ENCODE data around the gene PDE7B.

Gene PDE7B

DNA sequence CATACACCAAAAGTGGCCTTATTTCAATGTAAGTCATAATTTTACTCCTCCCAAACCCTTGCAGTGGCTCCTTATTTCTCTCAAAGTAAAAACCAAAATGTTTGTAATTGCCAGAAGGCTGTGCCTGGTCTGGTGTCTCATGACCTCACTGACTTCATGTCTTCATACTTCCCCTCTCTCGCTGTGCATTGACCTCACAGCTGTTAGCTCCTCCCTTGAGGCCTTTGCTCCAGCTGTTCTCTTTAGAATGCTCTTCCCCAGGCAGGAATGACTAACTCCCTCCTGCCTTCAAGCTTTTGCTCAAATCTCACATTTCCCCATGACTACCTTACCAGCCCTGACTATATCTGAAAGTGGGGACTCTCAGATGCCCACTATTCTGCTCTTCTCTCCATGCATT, 315.3 kb downstream of the PDE7B start:
- no peak overlapping the region for H3K27ac ChIP-seq (ENCODE audit: low read depth, low read length)

DNA sequence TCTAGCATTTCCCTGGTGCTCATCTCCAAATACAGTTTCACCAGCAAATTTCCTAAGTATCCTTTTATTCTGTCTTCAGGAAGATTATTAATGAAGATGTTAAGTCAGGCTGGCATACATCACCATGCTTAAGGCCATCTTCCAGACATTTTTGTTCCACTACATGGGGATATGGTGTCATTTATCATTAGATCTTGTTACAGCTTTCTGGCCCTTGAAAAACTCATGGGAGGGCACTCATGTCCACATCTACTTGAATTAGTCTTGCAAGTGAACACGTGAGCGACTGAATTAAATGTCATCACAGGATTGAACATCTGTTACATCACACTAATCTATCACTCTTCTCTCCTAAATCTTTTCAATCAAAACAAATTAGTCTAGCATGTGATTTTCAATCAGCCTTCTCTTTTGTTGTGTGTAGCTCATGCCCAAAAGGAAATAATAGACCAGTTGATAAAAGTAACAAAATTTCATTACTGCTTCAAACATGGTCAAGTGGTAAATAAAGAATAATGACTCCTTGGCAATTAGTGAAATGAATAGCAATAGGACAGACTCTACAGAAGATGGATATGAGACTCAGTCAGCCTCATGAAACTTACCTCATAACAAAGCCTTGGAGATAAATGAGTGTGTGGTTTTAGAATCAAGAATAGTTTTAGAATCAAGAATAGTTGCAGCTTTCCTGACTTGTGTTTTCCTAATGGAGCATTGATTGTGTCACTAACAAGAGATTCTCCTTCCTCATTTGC, 318.1 kb downstream of the PDE7B start:
- Histone ChIP-seq H3K27ac (ENCODE audit: low read depth, low read length) (no peak overlapping the region), H3K4me3 (ENCODE audit: low read depth, low read length) (no peak overlapping the region), H3K27me3 (ENCODE audit: control insufficient read depth, insufficient read depth, low read length) (no peaks in the 10 kb centered on the region), H3K9ac (ENCODE audit: low read depth, low read length) (no peak overlapping the region), H3K4me1 (ENCODE audit: control insufficient read depth, insufficient read depth, low read length) (no peaks in the 10 kb centered on the region), H3K36me3 (ENCODE audit: control insufficient read depth, insufficient read depth, low read length) (no peaks in the 10 kb centered on the region), H3K9me3 (ENCODE audit: control insufficient read depth, insufficient read depth, low read length) (no peaks in the 10 kb centered on the region)

More for the DNA sequence above, 315.3 kb downstream of the PDE7B start:
- Histone ChIP-seq H3K9me3 (ENCODE audit: control insufficient read depth, insufficient read depth, low read length) (no peaks in the 10 kb centered on the region), H3K9ac (ENCODE audit: low read depth, low read length) (no peak overlapping the region), H3K27me3 (ENCODE audit: control insufficient read depth, insufficient read depth, low read length) (no peaks in the 10 kb centered on the region), H3K4me3 (ENCODE audit: low read depth, low read length) (no peak overlapping the region), H3K4me1 (ENCODE audit: control insufficient read depth, insufficient read depth, low read length) (no peaks in the 10 kb centered on the region), H3K36me3 (ENCODE audit: control insufficient read depth, insufficient read depth, low read length) (no peaks in the 10 kb centered on the region)

DNA sequence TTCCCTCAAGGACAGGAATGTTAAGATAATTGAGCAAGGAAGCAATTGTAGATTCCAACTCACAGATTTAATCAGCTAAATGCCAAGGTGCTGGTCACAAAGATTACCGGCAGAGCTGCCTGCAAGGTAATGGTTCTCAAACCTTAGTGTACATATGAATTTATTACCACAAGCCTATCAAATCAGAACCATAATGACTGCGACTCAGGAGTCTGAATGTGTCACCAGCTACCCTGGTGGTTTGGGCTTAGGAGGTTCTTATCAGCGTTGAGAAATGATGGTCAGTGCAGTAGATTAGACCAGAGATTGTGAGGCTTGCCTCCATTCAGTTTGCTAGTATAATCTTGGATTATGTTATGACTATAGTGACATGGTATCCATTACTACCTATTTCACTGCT, 319.7 kb downstream of the PDE7B start:
- Histone ChIP-seq H3K27ac (ENCODE audit: low read depth, low read length) (no peak overlapping the region), H3K9me3 (ENCODE audit: control insufficient read depth, insufficient read depth, low read length) (no peaks in the 10 kb centered on the region), H3K4me1 (ENCODE audit: control insufficient read depth, insufficient read depth, low read length) (no peaks in the 10 kb centered on the region), H3K36me3 (ENCODE audit: control insufficient read depth, insufficient read depth, low read length) (no peaks in the 10 kb centered on the region), H3K27me3 (ENCODE audit: control insufficient read depth, insufficient read depth, low read length) (no peaks in the 10 kb centered on the region), H3K4me3 (ENCODE audit: low read depth, low read length) (no peak overlapping the region), H3K9ac (ENCODE audit: low read depth, low read length) (no peak overlapping the region)

DNA sequence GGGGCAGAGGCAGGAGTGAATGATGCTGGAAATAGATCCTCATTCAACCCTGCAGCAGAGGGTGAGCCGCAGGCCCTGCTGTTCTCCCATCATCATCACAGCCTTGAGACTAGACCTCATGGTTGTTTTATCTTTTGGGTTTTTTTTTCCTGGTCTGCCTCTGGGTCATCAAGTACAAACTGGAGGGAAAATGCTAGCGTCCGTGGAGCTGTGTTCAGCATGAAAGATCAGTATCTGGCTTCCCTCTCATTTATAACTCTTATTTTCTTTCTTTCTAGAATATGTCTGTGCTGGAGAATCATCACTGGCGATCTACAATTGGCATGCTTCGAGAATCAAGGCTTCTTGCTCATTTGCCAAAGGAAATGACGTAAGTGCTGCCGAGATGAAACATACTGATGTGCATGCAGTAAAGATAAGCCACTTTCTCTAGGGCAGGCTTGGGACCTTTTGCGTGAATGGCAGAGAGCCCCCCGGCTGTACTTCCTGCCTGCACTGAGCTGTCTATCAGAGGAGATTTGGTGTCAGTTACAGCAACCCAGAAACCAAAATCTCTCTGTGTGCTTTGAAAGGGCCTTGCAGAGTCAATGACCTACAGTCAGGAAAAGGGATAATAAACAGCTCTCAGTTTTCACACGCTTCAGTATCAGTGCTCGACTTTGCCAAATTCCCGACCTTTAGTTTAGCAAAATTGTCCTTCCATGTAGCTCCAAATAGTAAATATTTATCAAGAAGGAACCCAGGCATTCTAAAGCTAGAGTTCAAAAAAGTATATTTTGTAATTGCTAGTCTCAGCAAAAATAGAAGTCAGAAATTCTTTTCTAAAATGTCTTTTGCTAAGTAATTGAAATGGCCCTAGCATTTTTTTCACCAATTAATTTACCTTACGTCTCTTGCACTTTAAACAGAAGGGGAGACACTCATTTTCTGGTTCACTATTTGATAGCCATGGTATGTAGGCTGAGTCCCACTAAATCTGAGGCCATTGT, 322.3 kb downstream of the PDE7B start:
- Histone ChIP-seq H3K27ac (ENCODE audit: low read depth, low read length) (no peak overlapping the region), H3K4me1 (ENCODE audit: control insufficient read depth, insufficient read depth, low read length) (no peaks in the 10 kb centered on the region), H3K9me3 (ENCODE audit: control insufficient read depth, insufficient read depth, low read length) (no peaks in the 10 kb centered on the region), H3K9ac (ENCODE audit: low read depth, low read length) (no peak overlapping the region), H3K27me3 (ENCODE audit: control insufficient read depth, insufficient read depth, low read length) (no peaks in the 10 kb centered on the region), H3K36me3 (ENCODE audit: control insufficient read depth, insufficient read depth, low read length) (no peaks in the 10 kb centered on the region), H3K4me3 (ENCODE audit: low read depth, low read length) (no peak overlapping the region)

DNA sequence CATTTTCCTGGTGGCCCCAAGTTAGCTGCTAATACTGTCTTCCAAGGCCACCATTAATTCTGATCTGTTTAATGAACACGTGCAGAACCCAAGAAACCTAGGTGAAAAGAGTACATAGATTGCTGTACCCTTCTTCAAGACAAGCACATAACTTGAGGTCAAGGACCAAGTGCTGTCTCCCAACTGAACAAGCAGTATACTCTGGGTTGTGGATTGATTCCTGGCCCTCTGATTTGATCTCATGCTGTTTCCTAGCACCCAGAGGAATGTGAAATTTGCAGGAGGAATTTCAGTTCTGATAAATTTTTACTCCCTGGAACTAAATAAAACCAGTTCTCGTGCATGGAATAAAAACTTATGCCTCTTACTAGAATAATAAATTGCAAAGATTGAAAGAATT, 323.0 kb downstream of the PDE7B start:
- H3K9me3 ChIP-seq (ENCODE audit: control insufficient read depth, insufficient read depth, low read length) = no peaks in the 10 kb centered on the region
- H3K4me1 ChIP-seq (ENCODE audit: control insufficient read depth, insufficient read depth, low read length) = no peaks in the 10 kb centered on the region
- no peaks in the 10 kb centered on the region for H3K36me3 ChIP-seq (ENCODE audit: control insufficient read depth, insufficient read depth, low read length)
- no peak overlapping the region for H3K27ac ChIP-seq (ENCODE audit: low read depth, low read length)
- H3K9ac ChIP-seq (ENCODE audit: low read depth, low read length) = no peak overlapping the region
- no peak overlapping the region for H3K4me3 ChIP-seq (ENCODE audit: low read depth, low read length)
- no peaks in the 10 kb centered on the region for H3K27me3 ChIP-seq (ENCODE audit: control insufficient read depth, insufficient read depth, low read length)

DNA sequence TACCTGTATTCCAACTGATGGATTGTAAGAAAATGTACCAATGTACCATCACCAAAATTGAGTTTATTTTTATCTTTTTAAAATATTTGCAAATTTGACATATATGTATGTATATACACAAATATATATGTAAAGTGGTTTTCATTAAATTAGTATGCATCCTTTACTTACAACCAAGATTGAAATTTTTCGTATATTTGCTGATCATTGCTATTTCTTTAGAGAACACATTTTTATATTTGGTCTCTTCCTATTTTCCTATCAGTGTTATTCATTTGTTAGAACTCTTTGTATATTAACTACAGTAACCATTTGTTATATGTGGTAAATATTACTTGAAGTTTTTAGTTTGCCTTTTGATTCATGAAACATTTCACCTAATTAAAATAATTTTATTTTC, 324.4 kb downstream of the PDE7B start:
- H3K9me3 ChIP-seq (ENCODE audit: control insufficient read depth, insufficient read depth, low read length) = no peaks in the 10 kb centered on the region
- no peak overlapping the region for H3K4me3 ChIP-seq (ENCODE audit: low read depth, low read length)
- no peaks in the 10 kb centered on the region for H3K4me1 ChIP-seq (ENCODE audit: control insufficient read depth, insufficient read depth, low read length)
- H3K27ac ChIP-seq (ENCODE audit: low read depth, low read length) = no peak overlapping the region
- H3K36me3 ChIP-seq (ENCODE audit: control insufficient read depth, insufficient read depth, low read length) = no peaks in the 10 kb centered on the region
- H3K27me3 ChIP-seq (ENCODE audit: control insufficient read depth, insufficient read depth, low read length) = no peaks in the 10 kb centered on the region
- no peak overlapping the region for H3K9ac ChIP-seq (ENCODE audit: low read depth, low read length)

DNA sequence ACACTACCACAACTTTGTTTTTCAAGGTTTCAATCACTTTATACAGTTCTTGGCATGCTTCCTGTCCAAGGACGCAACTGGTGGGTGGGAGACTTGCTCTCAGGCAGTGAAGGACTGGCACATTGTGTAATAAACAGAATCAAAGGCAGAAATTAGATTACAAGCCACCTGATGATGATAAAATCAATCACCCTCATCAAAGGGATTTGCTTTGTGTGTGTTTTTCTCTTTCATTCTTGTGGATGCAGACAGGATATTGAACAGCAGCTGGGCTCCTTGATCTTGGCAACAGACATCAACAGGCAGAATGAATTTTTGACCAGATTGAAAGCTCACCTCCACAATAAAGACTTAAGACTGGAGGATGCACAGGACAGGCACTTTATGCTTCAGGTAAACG, 327.2 kb downstream of the PDE7B start:
- Histone ChIP-seq H3K27ac (ENCODE audit: low read depth, low read length) (no peak overlapping the region), H3K36me3 (ENCODE audit: control insufficient read depth, insufficient read depth, low read length) (no peaks in the 10 kb centered on the region), H3K9me3 (ENCODE audit: control insufficient read depth, insufficient read depth, low read length) (no peaks in the 10 kb centered on the region), H3K27me3 (ENCODE audit: control insufficient read depth, insufficient read depth, low read length) (no peaks in the 10 kb centered on the region), H3K9ac (ENCODE audit: low read depth, low read length) (no peak overlapping the region), H3K4me1 (ENCODE audit: control insufficient read depth, insufficient read depth, low read length) (no peaks in the 10 kb centered on the region), H3K4me3 (ENCODE audit: low read depth, low read length) (no peak overlapping the region)

DNA sequence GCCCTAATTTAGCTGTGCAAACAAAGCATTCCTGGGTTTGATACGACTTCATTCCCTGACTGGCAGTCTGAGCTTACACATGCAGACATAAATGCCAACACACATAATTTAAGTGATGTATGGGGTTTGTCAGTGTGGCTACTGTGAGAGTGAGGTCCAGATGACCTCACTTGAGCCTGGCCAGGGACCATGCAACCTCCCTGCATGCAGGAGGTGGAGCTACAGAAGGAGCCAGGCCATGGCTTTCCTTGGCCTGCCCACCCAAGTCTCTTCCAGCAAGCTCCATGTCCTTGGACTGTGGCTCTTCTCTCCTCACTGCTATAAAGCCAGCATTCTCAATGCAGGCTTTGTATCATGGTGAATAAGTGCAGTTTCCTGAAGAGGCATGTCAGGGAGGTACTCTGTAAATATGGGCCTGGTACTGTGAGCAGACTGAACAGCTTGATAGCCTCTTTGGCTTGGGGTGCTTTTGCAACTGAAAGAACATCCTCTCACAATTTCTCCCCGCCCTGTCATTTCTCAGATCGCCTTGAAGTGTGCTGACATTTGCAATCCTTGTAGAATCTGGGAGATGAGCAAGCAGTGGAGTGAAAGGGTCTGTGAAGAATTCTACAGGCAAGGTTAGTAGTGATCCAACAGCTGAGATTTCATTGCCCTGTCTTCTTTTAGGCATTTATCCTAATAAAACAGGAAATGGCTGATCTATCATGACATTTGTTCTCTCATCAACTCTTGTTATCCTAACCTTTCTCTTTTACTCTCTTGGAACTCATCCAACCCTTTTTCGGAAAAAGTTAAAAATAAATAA, 329.4 kb downstream of the PDE7B start:
- H3K9ac ChIP-seq (ENCODE audit: low read depth, low read length) = no peak overlapping the region
- H3K27ac ChIP-seq (ENCODE audit: low read depth, low read length) = no peak overlapping the region
- no peak overlapping the region for H3K4me3 ChIP-seq (ENCODE audit: low read depth, low read length)
- no peaks in the 10 kb centered on the region for H3K27me3 ChIP-seq (ENCODE audit: control insufficient read depth, insufficient read depth, low read length)
- no peaks in the 10 kb centered on the region for H3K4me1 ChIP-seq (ENCODE audit: control insufficient read depth, insufficient read depth, low read length)
- H3K9me3 ChIP-seq (ENCODE audit: control insufficient read depth, insufficient read depth, low read length) = no peaks in the 10 kb centered on the region
- no peaks in the 10 kb centered on the region for H3K36me3 ChIP-seq (ENCODE audit: control insufficient read depth, insufficient read depth, low read length)

DNA sequence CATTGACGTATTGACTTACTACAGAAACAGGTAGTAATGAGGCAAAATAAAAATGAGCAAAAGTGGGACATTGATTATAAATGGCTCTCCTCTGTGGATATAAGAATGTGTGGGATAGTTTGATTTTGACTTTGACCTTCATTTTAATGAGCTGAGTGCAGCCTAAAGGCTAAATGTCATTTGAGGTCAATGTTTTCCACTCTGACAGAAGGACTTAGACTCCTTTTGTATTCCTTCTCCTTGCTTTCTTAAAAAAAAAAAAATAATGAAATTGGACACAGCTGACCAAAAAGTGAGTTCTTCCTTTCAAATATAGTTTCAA, 330.0 kb downstream of the PDE7B start:
- Histone ChIP-seq H3K9me3 (ENCODE audit: control insufficient read depth, insufficient read depth, low read length) (no peaks in the 10 kb centered on the region), H3K4me3 (ENCODE audit: low read depth, low read length) (no peak overlapping the region), H3K36me3 (ENCODE audit: control insufficient read depth, insufficient read depth, low read length) (no peaks in the 10 kb centered on the region), H3K27ac (ENCODE audit: low read depth, low read length) (no peak overlapping the region), H3K27me3 (ENCODE audit: control insufficient read depth, insufficient read depth, low read length) (no peaks in the 10 kb centered on the region), H3K4me1 (ENCODE audit: control insufficient read depth, insufficient read depth, low read length) (no peaks in the 10 kb centered on the region), H3K9ac (ENCODE audit: low read depth, low read length) (no peak overlapping the region)

DNA sequence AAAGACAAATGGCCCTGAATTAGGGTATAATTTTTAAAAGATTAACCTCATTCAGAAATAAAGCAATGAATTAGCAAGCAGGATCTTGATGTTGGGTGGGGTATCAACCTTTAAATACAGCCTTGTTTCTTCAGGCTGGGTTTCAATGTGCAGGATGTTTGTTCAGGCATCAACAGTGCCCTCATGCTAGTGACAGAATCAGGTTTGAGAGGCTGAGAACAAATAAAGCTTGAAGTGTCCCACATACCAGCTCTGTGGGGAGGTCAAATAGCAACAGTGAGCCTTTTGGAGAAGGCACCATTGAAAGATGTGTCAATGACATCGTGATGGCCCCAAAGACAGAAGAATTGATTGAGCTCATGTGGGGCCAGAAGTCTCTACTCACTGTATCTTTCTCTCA, 330.4 kb downstream of the PDE7B start:
- H3K36me3 ChIP-seq (ENCODE audit: control insufficient read depth, insufficient read depth, low read length) = no peaks in the 10 kb centered on the region
- H3K27me3 ChIP-seq (ENCODE audit: control insufficient read depth, insufficient read depth, low read length) = no peaks in the 10 kb centered on the region
- H3K9me3 ChIP-seq (ENCODE audit: control insufficient read depth, insufficient read depth, low read length) = no peaks in the 10 kb centered on the region
- H3K4me3 ChIP-seq (ENCODE audit: low read depth, low read length) = no peak overlapping the region
- no peaks in the 10 kb centered on the region for H3K4me1 ChIP-seq (ENCODE audit: control insufficient read depth, insufficient read depth, low read length)
- no peak overlapping the region for H3K27ac ChIP-seq (ENCODE audit: low read depth, low read length)
- no peak overlapping the region for H3K9ac ChIP-seq (ENCODE audit: low read depth, low read length)

Measured in HUES48 (cell line).